Activated T-cell treated with anti-CD3 and anti-CD28 coated beads, Interleukin-2, amount 50 U/mL, for 24 hours (primary cell): ENCODE measurements around the gene GBP6.
"Not testable (repeated sequence)": the region's sequence is repeated elsewhere in the genome, so short reads cannot be mapped to it uniquely, and the experiment has no call there.

Experiments used
- DNase-seq: peaks from one replicate; pipeline ENCODE4 v3.0.0-alpha.2; 2020
- H3K27ac Mint-ChIP-seq: 2 replicates; pipeline ENCODE4 v1.8.0; 2020; ENCODE audit warnings: mild to moderate bottlenecking, mixed read lengths
- H3K27me3 Mint-ChIP-seq: 2 replicates; pipeline ENCODE4 v1.8.0; 2020; ENCODE audit warnings: mixed read lengths
- H3K36me3 Mint-ChIP-seq: 2 replicates; pipeline ENCODE4 v1.8.0; 2020; ENCODE audit warnings: low read depth, mixed read lengths
- H3K4me1 Mint-ChIP-seq: 2 replicates; pipeline ENCODE4 v1.8.0; 2020; ENCODE audit warnings: low read depth, mixed read lengths
- H3K4me3 Mint-ChIP-seq: 2 replicates; pipeline ENCODE4 v1.8.0; 2020; ENCODE audit warnings: mild to moderate bottlenecking, moderate library complexity, mixed read lengths
- H3K9me3 Mint-ChIP-seq: 2 replicates; pipeline ENCODE4 v1.8.0; 2020; ENCODE audit warnings: mixed read lengths

GBP6 gene

GRCh38 chr1:89356658-89357400, 7.0 kb upstream of the GBP6 start:
- no peaks in the 10 kb centered on the region for H3K36me3 Mint-ChIP-seq
- no peaks in the 10 kb centered on the region for H3K9me3 Mint-ChIP-seq
- no peaks in the 10 kb centered on the region for H3K27me3 Mint-ChIP-seq
- DNase-seq: no peak
- H3K27ac Mint-ChIP-seq: peak overlapping the region; percentile 73
- peaks cover 50% of the 10 kb centered on the region for H3K4me1 Mint-ChIP-seq
- H3K4me3 Mint-ChIP-seq: peak overlapping the region; percentile 13

- peak; percentile 87 for DNase-seq
- Mint-ChIP-seq H3K27me3 (no peaks in the 10 kb centered on the region), H3K4me1 (peaks cover 51% of the 10 kb centered on the region), H3K27ac (peak overlapping the region; percentile 82), H3K9me3 (no peaks in the 10 kb centered on the region), H3K36me3 (no peaks in the 10 kb centered on the region), H3K4me3 (peak overlapping the region; percentile 69)
Observed at GRCh38 chr1:89358287-89358893, 5.5 kb upstream of the GBP6 start.

- H3K4me3 Mint-ChIP-seq: no peak overlapping the region
- no peak overlapping the region for H3K27ac Mint-ChIP-seq
- H3K27me3 Mint-ChIP-seq: no peaks in the 10 kb centered on the region
- no peaks in the 10 kb centered on the region for H3K36me3 Mint-ChIP-seq
- peaks cover 49% of the 10 kb centered on the region for H3K4me1 Mint-ChIP-seq
- DNase-seq: no peak
- H3K9me3 Mint-ChIP-seq: no peaks in the 10 kb centered on the region
Observed at GRCh38 chr1:89360716-89361115, 3.1 kb upstream of the GBP6 start.

- H3K9me3 Mint-ChIP-seq: no peaks in the 10 kb centered on the region
- H3K4me3 Mint-ChIP-seq: no peak overlapping the region
- H3K27me3 Mint-ChIP-seq: no peaks in the 10 kb centered on the region
- H3K4me1 Mint-ChIP-seq: peaks cover 43% of the 10 kb centered on the region
- no peak for DNase-seq
- H3K27ac Mint-ChIP-seq: no peak overlapping the region
- H3K36me3 Mint-ChIP-seq: no peaks in the 10 kb centered on the region
Observed at GRCh38 chr1:89361681-89362080, 2.2 kb upstream of the GBP6 start.

- Mint-ChIP-seq H3K27me3 (no peaks in the 10 kb centered on the region), H3K36me3 (no peaks in the 10 kb centered on the region), H3K4me1 (peaks cover 28% of the 10 kb centered on the region), H3K27ac (peak overlapping the region; percentile 89), H3K4me3 (peak overlapping the region; percentile 58), H3K9me3 (no peaks in the 10 kb centered on the region)
- no peak for DNase-seq
Observed at GRCh38 chr1:89363196-89363595, 663 bp upstream of the GBP6 start.

- no peak for DNase-seq
- no peaks in the 10 kb centered on the region for H3K36me3 Mint-ChIP-seq
- H3K27me3 Mint-ChIP-seq: no peaks in the 10 kb centered on the region
- no peak overlapping the region for H3K27ac Mint-ChIP-seq
- no peaks in the 10 kb centered on the region for H3K9me3 Mint-ChIP-seq
- H3K4me3 Mint-ChIP-seq: no peak overlapping the region
- H3K4me1 Mint-ChIP-seq: peaks cover 21% of the 10 kb centered on the region
Observed at GRCh38 chr1:89364954-89365550, 1.2 kb downstream of the GBP6 start.

GRCh38 chr1:89367221-89367620, 3.4 kb downstream of the GBP6 start:
- Mint-ChIP-seq H3K27ac (no peak overlapping the region), H3K9me3 (no peaks in the 10 kb centered on the region), H3K4me3 (no peak overlapping the region), H3K27me3 (no peaks in the 10 kb centered on the region), H3K36me3 (no peaks in the 10 kb centered on the region), H3K4me1 (peaks cover 19% of the 10 kb centered on the region)
- DNase-seq: no peak

- Mint-ChIP-seq H3K4me1 (peaks cover 4% of the 10 kb centered on the region), H3K36me3 (no peaks in the 10 kb centered on the region), H3K4me3 (no peak overlapping the region), H3K27me3 (no peaks in the 10 kb centered on the region), H3K9me3 (peaks cover 4% of the 10 kb centered on the region), H3K27ac (no peak overlapping the region)
- no peak for DNase-seq
Observed at GRCh38 chr1:89369331-89369730, 5.5 kb downstream of the GBP6 start.

GRCh38 chr1:89373810-89374209, 10.0 kb downstream of the GBP6 start:
- H3K9me3 Mint-ChIP-seq, H3K27ac Mint-ChIP-seq, H3K4me3 Mint-ChIP-seq, H3K4me1 Mint-ChIP-seq, DNase-seq, H3K27me3 Mint-ChIP-seq, H3K36me3 Mint-ChIP-seq: not testable (repeated sequence)

GRCh38 chr1:89378001-89378400, 14.1 kb downstream of the GBP6 start:
- H3K27me3 Mint-ChIP-seq: no peaks in the 10 kb centered on the region
- peaks cover 12% of the 10 kb centered on the region for H3K4me1 Mint-ChIP-seq
- H3K36me3 Mint-ChIP-seq: no peaks in the 10 kb centered on the region
- peaks cover 8% of the 10 kb centered on the region for H3K9me3 Mint-ChIP-seq
- H3K4me3 Mint-ChIP-seq: no peak overlapping the region
- no peak for DNase-seq
- no peak overlapping the region for H3K27ac Mint-ChIP-seq

GRCh38 chr1:89381618-89382017, 17.8 kb downstream of the GBP6 start:
- H3K4me3 Mint-ChIP-seq: no peak overlapping the region
- H3K27me3 Mint-ChIP-seq: no peaks in the 10 kb centered on the region
- peaks cover 12% of the 10 kb centered on the region for H3K4me1 Mint-ChIP-seq
- H3K27ac Mint-ChIP-seq: no peak overlapping the region
- DNase-seq: no peak
- no peaks in the 10 kb centered on the region for H3K9me3 Mint-ChIP-seq
- H3K36me3 Mint-ChIP-seq: no peaks in the 10 kb centered on the region

GRCh38 chr1:89382479-89382878, 18.6 kb downstream of the GBP6 start:
- Mint-ChIP-seq H3K9me3 (no peaks in the 10 kb centered on the region), H3K4me1 (peaks cover 12% of the 10 kb centered on the region), H3K27ac (no peak overlapping the region), H3K27me3 (no peaks in the 10 kb centered on the region), H3K36me3 (no peaks in the 10 kb centered on the region), H3K4me3 (no peak overlapping the region)
- no peak for DNase-seq

- Mint-ChIP-seq H3K4me3 (no peak overlapping the region), H3K9me3 (no peaks in the 10 kb centered on the region), H3K4me1 (peaks cover 12% of the 10 kb centered on the region), H3K36me3 (no peaks in the 10 kb centered on the region), H3K27ac (no peak overlapping the region), H3K27me3 (no peaks in the 10 kb centered on the region)
- no peak for DNase-seq
Observed at GRCh38 chr1:89383185-89383584, 19.3 kb downstream of the GBP6 start.

GRCh38 chr1:89390707-89391106, 26.8 kb downstream of the GBP6 start:
- Mint-ChIP-seq H3K4me3 (no peak overlapping the region), H3K36me3 (no peaks in the 10 kb centered on the region), H3K27me3 (no peaks in the 10 kb centered on the region), H3K27ac (no peak overlapping the region), H3K4me1 (no peaks in the 10 kb centered on the region), H3K9me3 (peaks cover 7% of the 10 kb centered on the region)
- DNase-seq: no peak

GRCh38 chr1:89391686-89392085, 27.8 kb downstream of the GBP6 start:
- Mint-ChIP-seq H3K27me3 (no peaks in the 10 kb centered on the region), H3K4me3 (no peak overlapping the region), H3K4me1 (no peaks in the 10 kb centered on the region), H3K27ac (no peak overlapping the region), H3K36me3 (no peaks in the 10 kb centered on the region), H3K9me3 (peaks cover 7% of the 10 kb centered on the region)
- no peak for DNase-seq
